LNCaP clone FGC (cell line): ENCODE measurements around the gene ATF1.

Source experiments
- DNase-seq: peaks from one replicate; pipeline ENCODE4 v3.0.0-alpha.2; 2011; ENCODE audit warnings: low read depth
- H3K4me3 ChIP-seq: 2 replicates; pipeline ENCODE4 v1.5.1; 2011; ENCODE audit warnings: mild to moderate bottlenecking, low read depth, low read length, control low read depth
- TF ChIP-seq, protein P1 (sequence below): IDR thresholded peaks from 2 replicates; pipeline ENCODE4 v1.5.1; 2012; ENCODE audit warnings: mild to moderate bottlenecking; ENCODE audit not compliant: control insufficient read depth, insufficient read depth; ENCODE audit errors: extremely low read depth

ATF1 gene

DNA sequence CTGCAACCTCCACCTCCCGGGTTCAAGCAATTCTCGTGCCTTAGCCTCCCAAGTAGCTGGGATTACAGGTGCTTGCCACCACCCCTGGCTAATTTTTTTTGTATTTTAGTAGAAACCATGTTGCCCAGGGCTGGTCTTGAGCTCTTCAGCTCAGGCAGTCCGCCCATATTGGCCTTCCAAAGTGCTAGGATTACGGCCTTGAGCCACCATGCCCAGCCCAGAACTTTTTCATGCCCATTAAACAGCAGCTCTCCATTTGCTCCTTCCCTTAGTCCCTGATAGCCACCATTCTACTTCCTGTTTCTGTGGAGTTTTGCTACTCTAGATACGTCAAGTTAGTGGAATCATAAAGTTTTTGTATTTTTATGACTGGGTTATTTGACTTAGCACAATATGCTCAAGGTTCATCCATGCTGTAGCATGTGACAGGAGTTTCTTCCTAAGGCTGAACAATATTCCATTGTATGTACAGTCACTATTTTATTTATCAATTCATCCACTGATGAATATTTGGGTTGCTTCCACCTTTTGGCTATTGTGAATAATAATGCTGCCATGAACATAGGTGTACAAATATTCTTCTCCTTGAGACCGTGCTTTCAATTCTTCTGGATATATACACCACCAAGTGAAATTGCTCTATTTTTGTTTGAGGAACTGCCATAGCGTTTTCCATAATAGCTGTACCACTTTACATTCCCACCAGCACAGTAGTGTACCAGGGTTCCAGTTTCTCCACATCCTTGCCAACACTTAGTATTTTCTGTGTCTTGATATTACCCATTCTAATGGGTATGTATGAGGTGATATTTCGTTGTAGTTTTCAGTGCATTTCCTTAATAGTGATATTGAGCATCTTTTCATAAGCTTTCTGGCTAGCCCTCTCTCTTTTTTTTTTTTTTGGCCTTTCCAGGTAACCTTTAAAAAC lies 15.0 kb downstream of the ATF1 start:
- TF ChIP-seq, protein P1, sequence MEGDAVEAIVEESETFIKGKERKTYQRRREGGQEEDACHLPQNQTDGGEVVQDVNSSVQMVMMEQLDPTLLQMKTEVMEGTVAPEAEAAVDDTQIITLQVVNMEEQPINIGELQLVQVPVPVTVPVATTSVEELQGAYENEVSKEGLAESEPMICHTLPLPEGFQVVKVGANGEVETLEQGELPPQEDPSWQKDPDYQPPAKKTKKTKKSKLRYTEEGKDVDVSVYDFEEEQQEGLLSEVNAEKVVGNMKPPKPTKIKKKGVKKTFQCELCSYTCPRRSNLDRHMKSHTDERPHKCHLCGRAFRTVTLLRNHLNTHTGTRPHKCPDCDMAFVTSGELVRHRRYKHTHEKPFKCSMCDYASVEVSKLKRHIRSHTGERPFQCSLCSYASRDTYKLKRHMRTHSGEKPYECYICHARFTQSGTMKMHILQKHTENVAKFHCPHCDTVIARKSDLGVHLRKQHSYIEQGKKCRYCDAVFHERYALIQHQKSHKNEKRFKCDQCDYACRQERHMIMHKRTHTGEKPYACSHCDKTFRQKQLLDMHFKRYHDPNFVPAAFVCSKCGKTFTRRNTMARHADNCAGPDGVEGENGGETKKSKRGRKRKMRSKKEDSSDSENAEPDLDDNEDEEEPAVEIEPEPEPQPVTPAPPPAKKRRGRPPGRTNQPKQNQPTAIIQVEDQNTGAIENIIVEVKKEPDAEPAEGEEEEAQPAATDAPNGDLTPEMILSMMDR: no peak
- DNase-seq: no peak
- H3K4me3 ChIP-seq: no peak overlapping the region

DNA sequence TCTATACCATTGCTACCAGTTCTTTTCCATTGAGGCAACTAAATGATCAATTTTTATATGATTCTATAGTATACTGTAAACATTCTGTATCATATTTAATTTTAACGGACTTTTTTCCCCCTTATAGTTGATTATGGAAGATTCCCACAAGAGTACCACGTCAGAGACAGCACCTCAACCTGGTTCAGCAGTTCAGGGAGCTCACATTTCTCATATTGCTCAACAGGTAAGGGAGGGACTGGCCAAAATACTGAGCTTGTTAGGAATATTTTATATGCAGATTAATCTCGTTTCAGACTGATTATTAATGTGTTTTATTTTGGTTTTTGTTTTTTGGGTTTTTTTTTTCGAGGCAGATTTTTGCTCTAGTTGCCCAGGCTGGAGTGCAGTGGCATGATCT lies 16.1 kb downstream of the ATF1 start:
- no peak for DNase-seq
- no peak overlapping the region for H3K4me3 ChIP-seq
- TF ChIP-seq, protein P1: no peak

DNA sequence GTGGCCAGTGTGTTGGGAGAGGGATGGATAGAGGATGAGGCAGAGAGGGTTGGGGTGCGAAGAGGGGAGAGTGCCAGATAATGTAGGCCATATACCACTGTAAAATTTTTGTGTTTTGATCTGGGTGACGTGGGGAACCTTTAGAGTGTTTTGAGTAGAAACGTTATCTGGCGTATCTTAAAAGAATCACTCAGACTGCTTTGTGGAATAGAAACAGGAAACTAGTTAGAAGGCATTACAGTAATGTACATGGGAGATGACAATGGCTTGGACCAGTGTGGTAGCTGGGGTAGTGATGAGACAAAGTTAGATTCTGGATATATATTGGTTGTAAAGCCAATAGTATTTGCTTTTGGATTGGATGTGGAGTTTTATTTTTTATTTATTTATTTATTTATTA lies 20.6 kb downstream of the ATF1 start:
- no peak overlapping the region for H3K4me3 ChIP-seq
- no peak for DNase-seq
- TF ChIP-seq, protein P1: no peak

DNA sequence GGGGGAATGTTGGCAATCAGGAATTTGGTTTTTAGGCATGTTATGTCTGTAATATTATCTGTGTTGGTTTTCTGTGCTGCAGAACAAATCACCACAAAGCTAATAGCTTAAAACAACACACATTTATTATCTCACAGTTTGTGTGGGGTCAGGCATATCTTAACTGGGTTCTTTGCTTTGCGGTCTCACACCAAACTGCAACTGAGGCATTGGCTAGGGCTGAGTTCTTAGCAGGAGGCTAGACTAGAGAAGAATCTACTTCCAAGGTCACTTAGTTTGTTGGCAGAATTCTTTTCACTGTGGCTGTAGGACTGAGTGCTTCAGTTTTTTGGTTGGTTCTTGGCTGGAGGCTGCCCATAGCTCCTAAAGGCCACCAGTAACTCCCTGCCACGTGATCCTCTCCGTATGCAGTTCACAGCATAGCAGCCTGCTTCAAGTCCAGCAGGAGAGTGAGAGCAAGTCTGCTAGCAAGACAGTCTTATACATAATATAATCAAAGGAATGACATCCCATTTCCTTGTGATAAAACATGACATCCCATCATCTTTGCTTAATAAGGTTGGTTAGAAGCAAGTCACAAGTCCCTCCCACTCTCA lies 21.6 kb downstream of the ATF1 start:
- DNase-seq: no peak
- H3K4me3 ChIP-seq: no peak overlapping the region
- TF ChIP-seq, protein P1: no peak

DNA sequence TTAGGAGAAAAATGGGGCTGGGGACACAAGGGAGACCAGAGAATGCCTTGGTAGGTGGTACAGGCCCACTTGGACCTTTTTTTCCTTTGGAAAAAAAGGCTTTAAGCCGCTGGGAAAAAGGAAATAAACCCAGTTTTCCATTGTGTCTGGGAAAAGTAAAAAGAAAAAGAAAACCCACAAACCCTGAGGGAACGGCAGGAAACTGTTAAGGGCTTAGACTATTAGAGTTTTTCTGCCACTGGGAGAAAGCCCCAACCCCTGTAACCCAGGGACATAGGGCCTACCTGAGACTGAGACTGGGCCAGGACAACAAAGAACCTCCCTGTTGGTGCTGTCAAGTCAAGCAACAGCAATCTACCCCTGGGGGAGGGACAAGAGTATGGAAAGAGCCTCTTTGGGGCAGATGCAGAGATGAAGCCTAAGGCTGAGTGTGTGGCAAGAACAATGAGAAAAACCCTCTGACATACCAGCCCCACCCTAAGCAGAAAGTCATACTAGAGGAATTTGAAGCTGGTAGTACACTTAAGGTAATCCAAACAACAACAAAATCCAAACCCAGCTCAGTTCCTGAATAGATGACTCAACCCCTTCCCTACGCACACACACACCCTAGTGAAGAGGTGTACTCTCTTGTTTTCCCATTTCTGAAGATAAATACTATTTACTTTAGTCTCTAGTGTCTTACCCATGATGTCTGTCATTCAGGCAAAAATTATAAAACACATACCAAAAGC lies 22.8 kb downstream of the ATF1 start:
- TF ChIP-seq, protein P1: no peak
- no peak overlapping the region for H3K4me3 ChIP-seq
- DNase-seq: no peak

DNA sequence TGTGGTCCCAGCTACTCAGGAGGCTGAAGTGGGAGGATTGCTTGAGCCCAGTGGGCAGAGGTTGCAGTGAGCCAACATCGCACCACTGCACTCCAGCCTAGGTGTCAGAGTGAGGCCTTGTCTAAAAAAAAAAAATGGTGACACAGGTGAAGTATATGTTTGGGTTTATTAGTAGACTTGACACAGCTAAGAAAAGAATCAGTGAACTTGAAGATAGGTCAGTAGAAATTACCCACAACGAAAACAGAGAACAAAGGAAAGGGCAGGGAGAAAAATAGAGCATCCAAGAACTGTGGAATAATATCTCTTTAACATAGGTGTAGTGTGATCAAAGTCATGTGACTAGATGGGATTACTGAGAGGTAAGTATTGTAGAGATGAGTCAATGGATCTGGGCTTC lies 23.7 kb downstream of the ATF1 start:
- no peak for DNase-seq
- TF ChIP-seq, protein P1: no peak

More for the DNA sequence above, 23.7 kb downstream of the ATF1 start:
- H3K4me3 ChIP-seq: no peak overlapping the region
